Memory B cell (primary cell): ENCODE measurements around the gene AMOTL2.

Experiments
- ATAC-seq: fragments of 150-1000 bp; cut with Tn5 transposase; 2 replicates; pipeline ENCODE4 v1.10.0; 2021; ENCODE audit warnings: low read depth, mild to moderate bottlenecking, moderate library complexity
- DNase-seq, 2 donors: peaks; one replicate each; pipeline ENCODE4 v3.0.0; 2022; ENCODE audit warnings: low spot score in 2 of 2
- H3K27ac Mint-ChIP-seq: one replicate; pipeline ENCODE4 v1.8.0; 2022; ENCODE audit warnings: mild to moderate bottlenecking, moderate library complexity, mixed read lengths
- H3K27me3 Mint-ChIP-seq: one replicate; pipeline ENCODE4 v1.8.0; 2022; ENCODE audit warnings: mixed read lengths
- H3K36me3 Mint-ChIP-seq: one replicate; pipeline ENCODE4 v1.8.0; 2022; ENCODE audit warnings: mild to moderate bottlenecking, mixed read lengths
- H3K4me1 Mint-ChIP-seq: one replicate; pipeline ENCODE4 v1.8.0; 2022; ENCODE audit warnings: mixed read lengths
- H3K4me3 Mint-ChIP-seq: one replicate; pipeline ENCODE4 v1.8.0; 2022; ENCODE audit warnings: mild to moderate bottlenecking, moderate library complexity, mixed read lengths
- H3K9me3 Mint-ChIP-seq: one replicate; pipeline ENCODE4 v1.8.0; 2022; ENCODE audit warnings: mixed read lengths

AMOTL2 gene

DNA sequence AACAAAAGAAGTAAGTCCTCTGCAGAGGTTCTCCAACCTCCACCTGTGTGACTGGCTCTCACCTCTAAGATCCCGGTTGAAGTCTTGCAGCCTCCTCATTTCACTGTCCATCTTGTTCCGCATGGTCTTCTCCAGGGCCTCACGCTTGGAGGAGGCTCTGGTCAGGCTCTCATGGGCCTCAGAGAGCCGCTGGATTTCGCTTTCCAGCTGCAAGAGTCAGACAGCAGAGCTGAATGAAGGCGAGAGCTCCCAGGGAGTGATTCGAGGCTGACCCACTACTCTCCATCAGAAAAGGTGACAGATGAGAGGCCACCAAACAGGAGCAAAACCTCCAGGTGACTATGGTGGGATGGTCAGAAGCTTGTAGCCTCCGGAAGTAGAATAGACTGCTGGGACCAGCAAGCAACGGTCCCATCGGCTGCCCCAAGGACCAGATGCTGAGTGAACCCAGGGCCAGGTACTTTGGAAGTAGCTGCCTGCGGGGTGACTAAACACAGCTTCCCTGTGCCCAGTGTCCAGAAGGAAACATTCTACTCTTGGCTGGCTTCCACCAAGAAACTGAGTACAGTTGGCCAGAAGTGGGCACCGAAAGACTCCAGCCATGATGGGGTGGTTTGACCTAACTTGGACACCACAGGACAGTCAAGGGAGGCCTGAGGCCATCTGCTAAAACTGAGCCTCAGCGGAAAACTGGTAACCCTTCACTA, 7.9 kb downstream of the AMOTL2 start:
- peaks cover 11% of the 10 kb centered on the region for H3K4me1 Mint-ChIP-seq
- H3K27me3 Mint-ChIP-seq = peaks cover 22% of the 10 kb centered on the region
- H3K9me3 Mint-ChIP-seq = no peaks in the 10 kb centered on the region
- DNase-seq (no peak), ATAC-seq (no peak)
- no peaks in the 10 kb centered on the region for H3K36me3 Mint-ChIP-seq
- H3K4me3 Mint-ChIP-seq = no peak overlapping the region
- no peak overlapping the region for H3K27ac Mint-ChIP-seq

DNA sequence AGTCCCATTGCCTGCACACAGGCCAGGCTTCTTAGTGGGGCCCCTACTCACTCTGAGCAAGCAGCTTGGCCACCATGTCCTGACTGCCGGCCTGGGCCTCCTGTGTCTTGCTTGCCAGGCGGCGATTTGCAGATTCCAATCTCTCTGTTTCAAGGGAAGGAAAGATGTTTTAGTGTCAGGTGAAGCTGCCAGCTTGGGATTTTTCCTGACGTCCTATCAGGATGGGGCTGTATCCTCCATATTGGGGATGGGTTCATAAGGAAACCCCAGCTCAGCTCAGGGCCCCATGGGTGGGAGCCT, 8.5 kb downstream of the AMOTL2 start:
- no peak overlapping the region for H3K4me3 Mint-ChIP-seq
- peaks cover 22% of the 10 kb centered on the region for H3K27me3 Mint-ChIP-seq

DNA sequence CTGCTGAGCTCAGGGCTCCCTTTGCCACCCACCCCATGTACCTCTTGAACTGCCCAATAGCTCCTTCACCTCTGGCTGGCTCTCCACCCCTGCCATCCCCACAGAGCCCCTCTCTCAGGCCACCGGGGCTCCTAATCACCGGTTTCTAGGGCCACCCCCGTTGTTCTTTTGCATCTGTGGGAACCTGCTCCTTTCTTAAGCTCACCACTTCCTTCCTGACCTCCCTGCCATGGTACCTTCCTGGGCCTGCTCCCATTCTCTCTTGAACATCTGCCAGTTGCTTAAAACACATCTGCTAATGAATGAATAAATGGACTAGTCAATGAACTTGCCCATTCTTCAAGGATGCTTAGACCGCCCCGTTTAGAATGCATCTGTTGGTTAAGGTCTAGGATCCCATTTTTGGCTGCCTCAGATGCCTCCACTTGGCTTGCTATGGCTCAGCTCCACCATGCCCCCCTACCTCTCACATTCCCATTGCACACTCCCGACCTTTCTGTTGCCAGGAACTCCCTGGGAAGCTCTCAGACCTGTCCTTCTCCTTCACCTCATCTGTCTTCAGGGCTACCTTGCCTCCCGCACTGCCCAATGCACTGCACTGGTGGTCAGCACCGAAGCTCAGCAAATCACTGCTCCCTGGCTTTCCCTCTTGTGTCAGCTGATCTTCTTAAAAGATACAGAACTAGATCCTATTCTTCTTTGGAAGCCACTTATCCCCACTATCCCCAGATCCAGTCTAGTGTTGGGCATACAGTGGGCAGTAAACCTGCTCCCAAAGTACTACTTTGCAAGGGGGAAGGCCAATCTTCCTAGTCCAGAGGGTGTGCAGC, 9.1 kb downstream of the AMOTL2 start:
- no peak for DNase-seq
- no peak overlapping the region for H3K4me3 Mint-ChIP-seq
- H3K27me3 Mint-ChIP-seq = peaks cover 22% of the 10 kb centered on the region

More for the DNA sequence above, 8.5 kb downstream of the AMOTL2 start:
- Mint-ChIP-seq H3K36me3 (no peaks in the 10 kb centered on the region), H3K9me3 (no peaks in the 10 kb centered on the region), H3K27ac (no peak overlapping the region), H3K4me1 (peaks cover 11% of the 10 kb centered on the region)
- no peak for ATAC-seq
- DNase-seq = no peak

DNA sequence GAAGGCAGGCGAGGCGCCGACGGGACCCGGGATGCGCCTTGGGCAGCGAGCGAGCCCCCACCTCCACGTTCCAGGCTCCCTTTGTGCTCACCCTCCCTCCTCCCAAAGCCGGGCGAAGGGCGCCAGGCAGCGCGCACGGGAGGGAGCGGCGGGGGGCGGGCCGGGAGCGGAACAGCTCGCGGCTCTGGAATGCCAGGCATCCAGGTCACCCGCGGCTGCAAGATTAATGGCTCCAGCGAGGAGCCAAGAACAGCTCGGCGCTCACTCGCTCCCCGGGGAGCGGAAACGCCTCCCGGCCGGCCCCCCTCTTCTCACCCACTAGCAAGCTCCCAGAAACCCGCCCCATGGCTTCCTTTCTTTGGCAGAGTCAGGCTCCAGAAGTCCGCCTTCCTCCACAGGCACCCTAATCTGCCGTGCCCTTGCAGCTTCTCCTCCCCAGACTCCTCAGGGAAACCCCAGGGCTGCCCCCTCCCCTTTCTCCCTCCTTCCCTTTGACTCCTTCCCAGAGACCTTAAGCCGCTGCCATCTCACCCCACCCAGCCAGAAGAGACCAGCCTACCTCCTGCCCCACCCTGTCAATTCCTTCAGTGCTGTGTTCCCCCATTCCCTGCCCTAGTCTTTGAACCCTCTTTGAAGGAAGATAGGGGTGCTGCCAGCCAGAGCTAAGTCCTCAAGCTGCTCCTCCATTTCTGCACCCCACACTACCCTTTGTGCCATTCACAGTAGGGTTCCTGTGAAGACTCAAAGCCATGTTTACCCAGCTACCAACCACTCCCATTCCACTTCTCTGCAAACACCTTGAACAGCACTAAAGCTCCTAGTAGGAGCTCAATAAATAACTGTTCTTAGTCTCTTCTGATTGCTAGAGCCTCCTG, 9.9 kb downstream of the AMOTL2 start:
- Mint-ChIP-seq H3K27me3 (peaks cover 22% of the 10 kb centered on the region), H3K4me1 (peaks cover 11% of the 10 kb centered on the region), H3K4me3 (no peak overlapping the region), H3K9me3 (no peaks in the 10 kb centered on the region), H3K27ac (no peak overlapping the region), H3K36me3 (no peaks in the 10 kb centered on the region)
- ATAC-seq (no peak), DNase-seq (no peak)

More for the DNA sequence above, 9.1 kb downstream of the AMOTL2 start:
- H3K4me1 Mint-ChIP-seq = peaks cover 11% of the 10 kb centered on the region
- ATAC-seq = no peak
- H3K36me3 Mint-ChIP-seq = no peaks in the 10 kb centered on the region
- H3K9me3 Mint-ChIP-seq = no peaks in the 10 kb centered on the region
- no peak overlapping the region for H3K27ac Mint-ChIP-seq

DNA sequence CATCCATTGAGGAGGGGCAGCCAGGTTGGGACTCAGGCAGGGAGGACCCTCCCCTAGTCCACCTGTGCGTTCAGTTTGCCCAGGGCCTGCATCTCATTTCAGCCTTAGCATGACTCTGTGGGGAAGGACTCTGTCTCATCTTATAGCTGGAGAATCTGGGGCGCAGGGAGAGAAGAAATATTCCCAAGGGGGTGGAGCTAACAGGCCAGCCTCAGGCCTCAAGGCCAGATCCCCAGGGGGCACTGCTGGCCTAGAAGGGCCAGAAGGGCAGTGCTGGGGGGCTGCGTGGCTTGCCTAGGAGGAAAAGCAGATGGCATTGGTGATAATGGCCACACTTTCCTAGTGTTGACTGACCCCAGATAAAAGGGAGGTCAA, 10.9 kb downstream of the AMOTL2 start:
- Mint-ChIP-seq H3K9me3 (no peaks in the 10 kb centered on the region), H3K27me3 (peaks cover 22% of the 10 kb centered on the region), H3K4me3 (no peak overlapping the region), H3K36me3 (no peaks in the 10 kb centered on the region), H3K27ac (no peak overlapping the region), H3K4me1 (peaks cover 11% of the 10 kb centered on the region)
- ATAC-seq (no peak), DNase-seq (no peak)

DNA sequence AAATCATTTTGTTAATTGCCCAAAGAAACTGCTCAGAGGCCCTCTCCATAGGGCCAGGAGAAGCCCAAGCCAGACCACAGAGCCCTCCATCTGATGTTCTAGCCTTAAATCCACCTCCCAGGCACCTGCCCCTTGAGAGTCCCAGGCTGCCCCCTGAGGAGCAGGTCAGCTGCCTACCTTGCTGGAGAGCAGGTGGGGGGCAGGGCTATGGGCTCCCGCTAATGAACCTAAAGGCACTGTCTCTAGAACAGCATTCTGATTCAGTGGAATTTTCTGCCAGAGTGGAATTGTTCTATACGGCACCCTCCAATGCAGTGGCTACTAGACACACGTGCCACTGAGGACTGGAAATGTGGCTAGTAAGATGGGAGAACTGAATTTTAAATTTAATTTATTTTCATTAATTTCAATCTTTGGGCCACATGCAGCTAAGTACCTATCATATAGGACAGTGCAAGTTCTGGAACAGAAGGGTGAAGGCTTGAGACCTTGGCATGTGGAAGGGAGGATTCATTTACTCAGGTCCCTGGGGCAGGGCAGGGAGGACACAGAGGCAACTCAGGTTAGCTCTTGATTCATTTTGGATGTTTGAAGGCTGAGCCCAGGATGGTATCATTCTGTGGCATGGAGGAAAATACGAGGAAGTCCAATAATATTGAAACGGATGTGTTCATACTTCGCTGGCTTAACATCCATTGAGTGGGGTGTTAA, 11.4 kb downstream of the AMOTL2 start:
- no peak for DNase-seq
- ATAC-seq = no peak
- Mint-ChIP-seq H3K36me3 (no peaks in the 10 kb centered on the region), H3K27me3 (peaks cover 22% of the 10 kb centered on the region), H3K9me3 (no peaks in the 10 kb centered on the region), H3K27ac (no peak overlapping the region), H3K4me1 (peaks cover 11% of the 10 kb centered on the region), H3K4me3 (no peak overlapping the region)

DNA sequence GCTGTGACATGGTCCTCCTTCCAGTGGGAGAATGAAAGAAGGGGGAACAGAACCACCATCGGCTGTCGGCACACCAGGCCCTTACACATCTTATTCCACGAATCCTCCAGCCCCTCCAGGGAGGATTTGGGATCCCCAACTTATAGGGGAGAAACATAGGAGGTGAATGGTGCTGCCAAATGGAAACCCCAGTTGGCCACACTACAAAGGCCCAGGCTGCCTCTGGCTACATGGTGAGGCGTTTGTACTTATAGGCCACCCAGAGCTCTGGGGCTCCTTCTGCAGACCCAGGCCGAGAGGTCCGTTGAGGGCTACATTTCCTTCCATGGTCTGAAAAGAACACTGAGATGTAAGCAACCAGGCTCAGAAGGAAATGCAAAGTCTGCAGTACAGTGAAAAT, 12.0 kb downstream of the AMOTL2 start:
- Mint-ChIP-seq H3K4me3 (no peak overlapping the region), H3K27me3 (peaks cover 22% of the 10 kb centered on the region), H3K9me3 (no peaks in the 10 kb centered on the region), H3K36me3 (no peaks in the 10 kb centered on the region), H3K4me1 (peaks cover 11% of the 10 kb centered on the region), H3K27ac (no peak overlapping the region)
- ATAC-seq (no peak), DNase-seq (no peak)

DNA sequence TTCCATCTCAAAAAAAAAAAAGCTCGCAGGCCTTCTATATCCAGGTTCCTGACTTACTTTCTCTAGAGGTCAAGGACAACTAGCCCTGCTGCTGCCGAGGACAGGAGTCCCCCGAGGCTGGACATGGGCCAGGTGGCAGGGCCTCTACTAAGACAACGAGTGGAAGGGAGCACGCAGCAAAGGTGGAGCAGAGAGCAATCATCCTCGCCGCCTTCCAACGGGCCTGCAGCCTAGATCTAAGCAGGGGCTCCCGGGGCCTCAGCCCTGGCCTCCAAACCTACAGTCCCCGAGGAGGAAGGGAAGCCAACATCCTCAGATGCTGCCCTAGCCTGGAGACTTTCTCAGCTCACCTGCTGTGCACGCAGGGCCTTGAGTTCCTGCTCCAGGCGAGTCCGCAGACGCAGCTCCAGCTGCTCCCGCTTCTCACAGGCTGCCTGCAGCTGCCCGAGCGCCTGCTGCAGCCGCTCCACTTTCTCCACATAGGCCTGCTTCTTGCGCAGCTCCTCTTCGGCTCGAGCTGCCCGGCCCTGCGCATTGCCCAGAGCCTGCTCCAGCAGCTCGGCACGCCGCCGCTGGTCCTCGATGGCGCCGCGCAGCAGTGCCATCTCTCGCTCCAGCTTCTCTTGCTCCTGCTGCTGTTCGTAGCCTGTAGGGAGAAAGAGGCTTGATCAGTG, 12.9 kb downstream of the AMOTL2 start:
- H3K27ac Mint-ChIP-seq = no peak overlapping the region
- H3K9me3 Mint-ChIP-seq = no peaks in the 10 kb centered on the region
- H3K4me1 Mint-ChIP-seq = peaks cover 11% of the 10 kb centered on the region
- ATAC-seq (no peak), DNase-seq (no peak)
- H3K27me3 Mint-ChIP-seq = peaks cover 22% of the 10 kb centered on the region
- H3K36me3 Mint-ChIP-seq = no peaks in the 10 kb centered on the region
- H3K4me3 Mint-ChIP-seq = no peak overlapping the region

DNA sequence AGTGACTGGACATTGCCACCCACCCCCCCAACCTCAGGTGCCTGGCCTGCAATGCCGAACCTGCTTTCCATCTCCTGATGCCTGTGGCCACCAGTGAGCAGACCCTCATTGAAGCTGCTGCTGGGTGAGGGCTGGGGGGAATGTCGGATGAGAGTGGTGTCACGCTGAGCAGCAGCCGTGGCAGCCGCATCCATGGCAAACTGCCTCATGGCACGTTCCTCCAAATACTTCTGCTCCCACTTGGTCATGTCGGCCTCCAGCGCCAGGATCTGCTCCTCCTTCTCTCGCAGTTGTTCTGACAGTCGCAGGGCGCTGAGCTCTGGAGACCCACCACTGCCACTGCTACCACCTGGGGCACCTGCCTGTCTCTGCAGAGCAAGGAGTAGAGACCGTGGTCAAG, 14.2 kb downstream of the AMOTL2 start:
- no peak overlapping the region for H3K27ac Mint-ChIP-seq
- no peaks in the 10 kb centered on the region for H3K9me3 Mint-ChIP-seq
- DNase-seq = no peak
- H3K36me3 Mint-ChIP-seq = no peaks in the 10 kb centered on the region
- no peak for ATAC-seq
- H3K4me3 Mint-ChIP-seq = no peak overlapping the region
- peaks cover 18% of the 10 kb centered on the region for H3K27me3 Mint-ChIP-seq
- H3K4me1 Mint-ChIP-seq = peaks cover 9% of the 10 kb centered on the region

DNA sequence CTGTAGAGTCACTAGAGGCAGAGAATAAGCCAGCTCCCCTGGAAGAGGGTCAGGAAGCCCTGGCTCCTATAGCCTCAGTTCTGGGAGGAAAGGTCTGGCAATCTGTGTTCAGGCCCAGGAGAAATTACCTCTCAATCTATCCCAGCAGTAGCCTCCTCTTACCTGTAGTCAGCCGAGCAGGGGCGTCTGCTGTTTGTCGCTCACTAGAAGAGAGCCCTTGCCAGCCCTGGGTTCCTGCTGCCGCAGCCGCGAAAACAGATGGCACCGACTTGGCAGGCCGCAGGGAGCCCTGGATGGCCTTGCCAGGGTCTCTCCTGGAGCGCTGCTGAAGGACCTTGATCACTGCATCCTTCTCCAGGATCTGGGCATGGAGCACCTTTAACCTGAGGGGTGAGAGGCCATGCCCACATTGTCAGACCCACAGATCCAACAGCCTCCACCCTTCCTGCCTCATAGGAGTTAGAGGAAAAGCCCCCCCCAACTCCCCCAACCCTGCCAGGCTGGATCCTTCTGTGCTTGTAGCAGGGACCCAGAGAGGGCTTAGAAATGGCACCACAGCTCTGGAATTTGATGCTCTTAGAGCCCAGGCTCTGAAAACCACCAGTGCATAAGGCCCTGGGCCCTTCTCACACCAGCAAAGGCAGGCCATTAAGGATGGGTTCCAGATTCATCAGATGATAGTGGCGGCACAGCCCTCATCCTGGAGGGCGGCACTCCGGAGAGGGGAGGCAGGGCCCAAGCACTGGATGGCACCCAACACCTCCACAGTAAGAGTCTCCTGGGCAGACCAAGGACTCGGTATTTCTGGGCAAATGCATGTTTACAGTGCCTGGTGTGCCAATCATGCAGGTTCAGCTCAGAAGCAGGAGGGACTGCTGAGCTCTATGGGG, 14.9 kb downstream of the AMOTL2 start:
- H3K4me1 Mint-ChIP-seq = peaks cover 2% of the 10 kb centered on the region
- no peak overlapping the region for H3K27ac Mint-ChIP-seq
- ATAC-seq (no peak), DNase-seq (no peak)
- no peaks in the 10 kb centered on the region for H3K36me3 Mint-ChIP-seq
- H3K9me3 Mint-ChIP-seq = no peaks in the 10 kb centered on the region
- H3K4me3 Mint-ChIP-seq = no peak overlapping the region
- peaks cover 12% of the 10 kb centered on the region for H3K27me3 Mint-ChIP-seq

DNA sequence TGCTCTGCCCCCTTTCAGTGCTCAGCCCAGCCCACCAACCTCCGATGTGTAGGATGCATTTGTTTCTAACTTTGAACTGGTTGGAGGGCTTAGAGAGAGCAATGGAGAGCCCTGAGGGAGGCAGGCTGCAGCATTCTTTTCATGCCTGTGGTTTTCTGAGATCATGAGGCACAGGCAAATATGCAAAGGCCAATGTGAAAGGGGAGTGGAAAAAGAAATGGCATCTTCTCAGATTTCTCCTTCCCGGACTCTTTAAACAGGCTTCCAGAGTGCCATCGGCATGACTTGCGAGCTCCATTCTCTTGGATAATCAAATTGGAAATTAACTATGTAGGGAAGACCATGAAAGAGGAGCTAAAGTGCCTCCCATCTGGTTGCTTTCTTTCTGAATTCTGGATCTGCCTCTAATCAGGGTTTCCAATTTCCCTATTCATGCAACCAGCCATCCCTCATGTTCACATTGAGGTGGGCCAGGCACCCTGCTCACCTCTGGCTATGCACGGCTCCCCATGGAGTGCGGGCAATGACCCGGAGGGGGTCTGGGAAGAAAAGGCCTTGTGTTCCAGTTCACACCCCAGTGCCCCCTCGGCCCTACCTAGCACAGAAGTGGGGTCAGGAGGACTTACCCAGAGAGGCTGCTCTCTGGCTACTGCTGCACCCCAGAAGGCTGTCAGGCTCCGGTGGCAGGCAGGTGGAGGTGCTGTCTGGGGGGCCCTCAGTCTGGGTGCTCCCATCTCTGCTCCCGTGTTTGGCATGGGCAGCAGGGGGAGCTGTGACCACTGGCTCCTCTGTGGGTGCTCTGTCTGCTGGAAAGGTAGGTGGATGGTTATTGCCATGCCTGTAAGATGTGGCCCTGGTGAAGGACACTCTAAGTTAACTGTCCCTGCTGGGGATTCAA, 16.1 kb downstream of the AMOTL2 start:
- Mint-ChIP-seq H3K36me3 (no peaks in the 10 kb centered on the region), H3K27ac (no peak overlapping the region), H3K4me3 (no peak overlapping the region), H3K27me3 (peaks cover 8% of the 10 kb centered on the region), H3K9me3 (no peaks in the 10 kb centered on the region), H3K4me1 (no peaks in the 10 kb centered on the region)
- DNase-seq (no peak), ATAC-seq (no peak)
